Measurements from ENCODE around the gene RIBC2.

Gene RIBC2

GRCh38 chr22:45399712-45400445 lies 13.6 kb upstream of the RIBC2 start:
- no peak for ATAC-seq
- TF ChIP-seq TCF4 (CRISPR knock-in tag; IDR thresholded peaks at IDR 0.05; ENCODE audit: borderline replicate concordance) (no peak), ISL1 (CRISPR knock-in tag; IDR thresholded peaks at IDR 0.05) (no peak), ZNF565 (CRISPR knock-in tag; conservative IDR thresholded peaks at IDR 0.05; ENCODE audit: low read depth) (no peak), OSR1 (CRISPR knock-in tag; IDR thresholded peaks at IDR 0.05) (no peak), PPARA (CRISPR knock-in tag; IDR thresholded peaks at IDR 0.05; ENCODE audit: borderline replicate concordance) (no peak), TSHZ2 (CRISPR knock-in tag; IDR thresholded peaks at IDR 0.05) (no peak), ZNF70 (CRISPR knock-in tag; IDR thresholded peaks at IDR 0.05) (no peak), POU6F1 (CRISPR knock-in tag; IDR thresholded peaks at IDR 0.05; ENCODE audit: borderline replicate concordance, low read depth) (no peak), SNAI2 (CRISPR knock-in tag; IDR thresholded peaks at IDR 0.05) (no peak), RARB (CRISPR knock-in tag; IDR thresholded peaks at IDR 0.05) (no peak), ESRRG (CRISPR knock-in tag; IDR thresholded peaks at IDR 0.05) (no peak)

- ATAC-seq: no peak
- TF ChIP-seq TOX (CRISPR knock-in tag; IDR thresholded peaks at IDR 0.05; ENCODE audit: borderline replicate concordance): no peak
Observed at GRCh38 chr22:45402466-45402985, 11.0 kb upstream of the RIBC2 start.

- no peak for ATAC-seq
- TF ChIP-seq ZNF565 (CRISPR knock-in tag; conservative IDR thresholded peaks at IDR 0.05; ENCODE audit: low read depth) (no peak), ZNF8 (CRISPR knock-in tag; IDR thresholded peaks at IDR 0.05) (no peak), ARNTL (CRISPR knock-in tag; IDR thresholded peaks at IDR 0.05; ENCODE audit: borderline replicate concordance, low read depth) (no peak), CSDC2 (CRISPR knock-in tag; IDR thresholded peaks at IDR 0.05) (no peak), GLIS3 (CRISPR knock-in tag; IDR thresholded peaks at IDR 0.05) (no peak), ISL1 (CRISPR knock-in tag; IDR thresholded peaks at IDR 0.05) (no peak), CREB5 (CRISPR knock-in tag; IDR thresholded peaks at IDR 0.05; ENCODE audit: low read depth) (no peak), PATZ1 (CRISPR knock-in tag; IDR thresholded peaks at IDR 0.05; ENCODE audit: borderline replicate concordance) (no peak)
Observed at GRCh38 chr22:45407793-45408192, 5.7 kb upstream of the RIBC2 start.

- ATAC-seq: no peak
- TF ChIP-seq TCF4 (CRISPR knock-in tag; IDR thresholded peaks at IDR 0.05; ENCODE audit: borderline replicate concordance) (no peak), ARNTL (CRISPR knock-in tag; IDR thresholded peaks at IDR 0.05; ENCODE audit: borderline replicate concordance, low read depth) (no peak), ZNF70 (CRISPR knock-in tag; IDR thresholded peaks at IDR 0.05) (no peak), CSDC2 (CRISPR knock-in tag; IDR thresholded peaks at IDR 0.05) (no peak), TSHZ2 (CRISPR knock-in tag; IDR thresholded peaks at IDR 0.05) (no peak), CSRNP3 (CRISPR knock-in tag; IDR thresholded peaks at IDR 0.05) (no peak), OSR1 (CRISPR knock-in tag; IDR thresholded peaks at IDR 0.05) (no peak), BACH2 (CRISPR knock-in tag; IDR thresholded peaks at IDR 0.05; ENCODE audit: borderline replicate concordance) (no peak), ISL1 (CRISPR knock-in tag; IDR thresholded peaks at IDR 0.05) (no peak), ZC3H10 (CRISPR knock-in tag; IDR thresholded peaks at IDR 0.05) (no peak), ZFP3 (CRISPR knock-in tag; IDR thresholded peaks at IDR 0.05) (no peak), CREB5 (CRISPR knock-in tag; IDR thresholded peaks at IDR 0.05; ENCODE audit: low read depth) (no peak)
Observed at GRCh38 chr22:45413013-45413367, 503 bp upstream of the RIBC2 start.
